Measurements from ENCODE around the gene HPSE2. TPM values are rescaled to one million over a fixed set of nuclear protein-coding genes. Genes with fewer than 3 reads are reported as not detected.

HPSE2 gene
- total RNA-seq, 1 donor from 2014 or later, result not detected

DNA sequence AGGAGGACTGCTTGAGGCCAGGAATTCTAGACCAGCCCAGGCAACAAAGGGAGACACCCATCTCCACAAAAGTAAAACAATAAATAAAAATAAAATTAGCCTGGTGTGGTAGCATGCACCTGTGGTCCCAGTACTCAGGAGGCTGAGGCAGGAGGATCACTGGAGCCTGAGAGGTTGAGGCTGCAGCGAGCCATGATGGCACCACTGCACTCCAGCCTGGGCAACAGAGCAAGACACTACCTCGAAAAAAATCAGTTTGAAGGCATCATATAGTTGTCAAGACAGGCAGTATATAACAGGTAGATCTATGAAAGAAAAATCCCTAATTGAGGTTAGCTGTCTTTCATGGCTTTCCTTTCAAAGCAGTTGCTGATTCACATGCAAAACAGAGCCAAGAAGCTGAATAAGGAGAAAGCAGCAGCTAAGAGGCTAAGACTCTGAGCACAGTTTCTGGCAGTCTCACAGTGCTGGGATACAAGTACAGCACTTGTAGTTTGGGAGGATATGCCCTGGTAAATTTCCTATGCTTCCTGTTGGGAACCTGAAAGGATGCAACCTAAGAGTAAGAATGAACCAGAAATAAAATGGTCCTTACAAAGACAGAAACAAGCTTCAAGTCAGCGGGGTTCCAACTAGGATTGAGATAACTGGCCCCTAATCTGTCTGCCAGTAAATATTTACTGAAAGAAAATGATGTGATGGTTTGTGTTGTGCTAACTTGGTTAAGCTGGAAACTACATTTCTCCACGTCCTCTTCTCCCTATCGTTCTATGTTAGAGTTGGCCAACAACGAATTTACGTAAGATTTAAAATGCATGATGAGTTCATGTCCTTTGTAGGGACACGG lies 420.4 kb downstream of the HPSE2 start:
- Histone ChIP-seq H3K27ac (replicated peaks) (no peak overlapping the region), H3K36me3 (no peaks in the 10 kb centered on the region), H3K27me3 (ENCODE audit: low read depth) (no peaks in the 10 kb centered on the region), H3K9me3 (replicated peaks) (no peaks in the 10 kb centered on the region), H3K4me1 (no peaks in the 10 kb centered on the region), H3K4me3 (no peak overlapping the region)
- intact Hi-C loops (cut with micrococcal nuclease), result no loop called here
- DNase-seq, result no peak
- TF ChIP-seq, protein P1, sequence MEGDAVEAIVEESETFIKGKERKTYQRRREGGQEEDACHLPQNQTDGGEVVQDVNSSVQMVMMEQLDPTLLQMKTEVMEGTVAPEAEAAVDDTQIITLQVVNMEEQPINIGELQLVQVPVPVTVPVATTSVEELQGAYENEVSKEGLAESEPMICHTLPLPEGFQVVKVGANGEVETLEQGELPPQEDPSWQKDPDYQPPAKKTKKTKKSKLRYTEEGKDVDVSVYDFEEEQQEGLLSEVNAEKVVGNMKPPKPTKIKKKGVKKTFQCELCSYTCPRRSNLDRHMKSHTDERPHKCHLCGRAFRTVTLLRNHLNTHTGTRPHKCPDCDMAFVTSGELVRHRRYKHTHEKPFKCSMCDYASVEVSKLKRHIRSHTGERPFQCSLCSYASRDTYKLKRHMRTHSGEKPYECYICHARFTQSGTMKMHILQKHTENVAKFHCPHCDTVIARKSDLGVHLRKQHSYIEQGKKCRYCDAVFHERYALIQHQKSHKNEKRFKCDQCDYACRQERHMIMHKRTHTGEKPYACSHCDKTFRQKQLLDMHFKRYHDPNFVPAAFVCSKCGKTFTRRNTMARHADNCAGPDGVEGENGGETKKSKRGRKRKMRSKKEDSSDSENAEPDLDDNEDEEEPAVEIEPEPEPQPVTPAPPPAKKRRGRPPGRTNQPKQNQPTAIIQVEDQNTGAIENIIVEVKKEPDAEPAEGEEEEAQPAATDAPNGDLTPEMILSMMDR (IDR thresholded peaks at IDR 0.05; ENCODE audit: borderline replicate concordance), result no peak

DNA sequence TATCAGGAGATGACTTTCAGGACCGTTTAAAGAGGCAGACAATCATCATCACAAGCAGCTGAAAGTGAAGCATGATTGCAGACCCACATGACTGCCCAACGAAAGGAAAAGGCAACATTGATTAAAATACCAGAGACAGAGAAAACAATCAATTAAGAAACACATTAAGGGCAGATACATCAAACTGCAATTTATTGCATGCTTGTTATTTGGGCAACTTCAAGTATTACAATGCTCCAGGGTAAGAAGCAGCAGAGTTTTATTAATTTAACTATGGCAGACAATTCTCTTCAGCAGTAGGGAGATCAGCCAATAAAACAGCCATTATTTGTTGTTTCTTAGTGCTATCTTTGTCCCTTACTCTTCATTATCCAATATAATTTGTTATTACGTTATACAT lies 421.2 kb downstream of the HPSE2 start:
- no peaks in the 10 kb centered on the region for H3K36me3 ChIP-seq
- no peak overlapping the region for H3K4me3 ChIP-seq
- intact Hi-C loops (cut with micrococcal nuclease), result no loop called here
- no peaks in the 10 kb centered on the region for H3K4me1 ChIP-seq
- no peak for DNase-seq
- H3K9me3 ChIP-seq (replicated peaks), result no peaks in the 10 kb centered on the region
- no peak overlapping the region for H3K27ac ChIP-seq (replicated peaks)
- TF ChIP-seq, protein P1 (IDR thresholded peaks at IDR 0.05; ENCODE audit: borderline replicate concordance), result no peak
- H3K27me3 ChIP-seq (ENCODE audit: low read depth), result no peaks in the 10 kb centered on the region

DNA sequence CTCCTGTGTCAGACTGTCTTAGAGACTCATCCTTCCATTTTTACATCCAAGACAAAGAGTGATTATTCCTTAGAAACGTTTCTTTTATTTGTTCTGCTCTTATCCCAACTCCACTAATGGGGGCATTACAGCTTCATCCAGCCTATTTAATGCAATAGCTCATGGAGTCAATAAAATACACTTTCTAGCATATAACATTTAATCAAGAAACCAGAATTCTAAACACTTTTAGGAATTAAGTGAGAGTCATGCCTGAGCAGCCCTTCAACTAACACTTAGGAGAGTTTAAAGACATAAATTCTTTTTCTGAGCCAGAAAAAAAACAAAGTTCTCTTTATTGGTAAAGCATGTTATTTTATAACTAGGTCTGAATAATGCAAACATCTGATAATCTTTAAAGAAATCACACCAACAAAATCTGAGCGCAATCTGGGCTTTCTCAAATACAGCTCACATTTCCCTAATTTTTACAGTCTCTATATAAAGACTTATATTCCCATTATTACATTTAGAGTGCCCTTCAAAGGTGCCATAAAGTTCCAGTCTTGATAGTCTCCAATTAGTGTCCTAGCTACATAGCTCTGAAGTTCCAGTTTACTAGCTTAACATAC lies 427.3 kb downstream of the HPSE2 start:
- TF ChIP-seq, protein P1 (IDR thresholded peaks at IDR 0.05; ENCODE audit: borderline replicate concordance), result no peak
- intact Hi-C loops (cut with micrococcal nuclease), result no loop called here
- Histone ChIP-seq H3K36me3 (no peaks in the 10 kb centered on the region), H3K4me3 (no peak overlapping the region), H3K9me3 (replicated peaks) (no peaks in the 10 kb centered on the region), H3K27me3 (ENCODE audit: low read depth) (no peaks in the 10 kb centered on the region), H3K27ac (replicated peaks) (no peak overlapping the region), H3K4me1 (no peaks in the 10 kb centered on the region)
- DNase-seq, result no peak

DNA sequence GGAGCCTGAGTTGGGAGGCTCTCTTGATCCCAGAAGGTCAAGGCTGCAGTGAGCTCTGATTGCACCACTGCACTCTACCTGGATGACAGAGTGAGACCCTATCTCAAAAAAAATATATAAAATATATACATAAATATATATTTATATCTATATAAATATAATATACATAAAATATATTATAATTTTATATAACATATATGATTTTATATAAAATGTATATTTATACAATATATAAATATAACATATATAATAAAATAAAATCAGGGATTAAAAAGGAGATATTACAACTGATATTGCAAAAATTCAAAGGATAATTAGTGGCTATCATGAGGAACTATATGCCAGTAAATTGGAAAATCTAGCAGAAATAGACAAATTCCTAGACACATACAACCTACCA lies 435.4 kb downstream of the HPSE2 start:
- no peak overlapping the region for H3K4me3 ChIP-seq
- DNase-seq, result no peak

DNA sequence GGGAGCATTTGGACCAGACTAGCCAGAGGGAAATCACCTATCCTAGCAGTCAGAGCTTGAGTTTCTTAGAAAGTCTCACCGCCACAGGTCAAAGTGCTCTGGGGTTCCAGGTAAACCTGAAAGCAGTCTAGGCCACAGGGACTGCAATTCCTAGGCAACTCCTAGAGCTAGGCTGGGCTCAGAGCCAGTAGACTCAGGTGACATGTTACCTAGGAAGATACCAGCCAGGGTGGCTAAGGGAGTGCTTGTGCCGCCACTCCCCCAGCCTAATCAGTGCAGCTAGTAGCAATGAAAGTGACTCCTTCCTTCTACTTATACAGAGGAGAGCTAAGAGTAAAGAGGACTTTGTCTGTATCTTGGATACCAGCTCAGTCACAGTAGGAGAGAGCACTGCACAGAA lies 440.2 kb downstream of the HPSE2 start:
- Histone ChIP-seq H3K27ac (replicated peaks) (no peak overlapping the region), H3K4me1 (no peaks in the 10 kb centered on the region), H3K4me3 (no peak overlapping the region), H3K9me3 (replicated peaks) (peaks cover 16% of the 10 kb centered on the region), H3K27me3 (ENCODE audit: low read depth) (no peaks in the 10 kb centered on the region), H3K36me3 (no peaks in the 10 kb centered on the region)
- TF ChIP-seq, protein P1 (IDR thresholded peaks at IDR 0.05; ENCODE audit: borderline replicate concordance), result no peak
- DNase-seq, result no peak
- intact Hi-C loops (cut with micrococcal nuclease), result no loop called here

More for the DNA sequence above, 435.4 kb downstream of the HPSE2 start:
- Histone ChIP-seq H3K36me3 (no peaks in the 10 kb centered on the region), H3K9me3 (replicated peaks) (peaks cover 32% of the 10 kb centered on the region), H3K4me1 (no peaks in the 10 kb centered on the region), H3K27me3 (ENCODE audit: low read depth) (no peaks in the 10 kb centered on the region), H3K27ac (replicated peaks) (no peak overlapping the region)
- TF ChIP-seq, protein P1 (IDR thresholded peaks at IDR 0.05; ENCODE audit: borderline replicate concordance), result no peak
- intact Hi-C loops (cut with micrococcal nuclease), result no loop called here
